ENCODE measurements around the gene APOA4.

DNA sequence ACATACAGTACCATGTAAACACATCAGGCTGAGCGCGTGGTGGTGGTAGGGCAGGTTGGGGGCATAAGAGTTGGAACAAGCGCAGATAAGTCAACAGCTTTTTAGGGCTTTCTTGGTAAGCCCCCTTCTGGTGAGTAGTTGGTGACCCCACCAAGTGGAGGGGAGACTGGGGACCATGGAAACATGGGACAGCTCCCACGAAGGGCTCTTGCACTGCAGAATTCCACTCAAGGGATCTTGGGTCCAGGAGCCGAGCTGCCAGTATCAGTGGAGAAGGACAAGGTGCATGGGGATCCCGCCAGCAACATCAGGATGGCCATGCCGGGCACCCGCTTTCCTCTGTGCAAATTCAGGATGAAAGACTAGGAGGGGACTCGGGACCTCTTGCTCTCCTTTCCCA lies 20.6 kb upstream of the APOA4 start:
- TF ChIP-seq, protein P1, sequence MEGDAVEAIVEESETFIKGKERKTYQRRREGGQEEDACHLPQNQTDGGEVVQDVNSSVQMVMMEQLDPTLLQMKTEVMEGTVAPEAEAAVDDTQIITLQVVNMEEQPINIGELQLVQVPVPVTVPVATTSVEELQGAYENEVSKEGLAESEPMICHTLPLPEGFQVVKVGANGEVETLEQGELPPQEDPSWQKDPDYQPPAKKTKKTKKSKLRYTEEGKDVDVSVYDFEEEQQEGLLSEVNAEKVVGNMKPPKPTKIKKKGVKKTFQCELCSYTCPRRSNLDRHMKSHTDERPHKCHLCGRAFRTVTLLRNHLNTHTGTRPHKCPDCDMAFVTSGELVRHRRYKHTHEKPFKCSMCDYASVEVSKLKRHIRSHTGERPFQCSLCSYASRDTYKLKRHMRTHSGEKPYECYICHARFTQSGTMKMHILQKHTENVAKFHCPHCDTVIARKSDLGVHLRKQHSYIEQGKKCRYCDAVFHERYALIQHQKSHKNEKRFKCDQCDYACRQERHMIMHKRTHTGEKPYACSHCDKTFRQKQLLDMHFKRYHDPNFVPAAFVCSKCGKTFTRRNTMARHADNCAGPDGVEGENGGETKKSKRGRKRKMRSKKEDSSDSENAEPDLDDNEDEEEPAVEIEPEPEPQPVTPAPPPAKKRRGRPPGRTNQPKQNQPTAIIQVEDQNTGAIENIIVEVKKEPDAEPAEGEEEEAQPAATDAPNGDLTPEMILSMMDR (IDR thresholded peaks at IDR 0.05): no peak
- TF ChIP-seq EZH2 (IDR thresholded peaks at IDR 0.05): no peak
- no peak for TF ChIP-seq EZH2phosphoT487 (IDR thresholded peaks at IDR 0.05)
